Cardiac muscle cell (in vitro differentiated cells and primary cell): Measurements from ENCODE around the gene DNLZ. TPM values are rescaled to one million over a fixed set of nuclear protein-coding genes. Genes with fewer than 3 reads are reported as not detected.

Experiments
- DNase-seq, 2 donors: peaks; one replicate each; pipeline versions ENCODE4 v3.0.0 to v3.0.0-alpha.2; 2010 to 2017; ENCODE audit warnings: low read depth in 1 of 2, low spot score in 1 of 2
- H3K27ac ChIP-seq: fragments of 200-600 bp; sonication (generic); 2 replicates; pipeline ENCODE4 v1.5.1; 2016
- H3K27me3 ChIP-seq: fragments of 200-600 bp; sonication (generic); 2 replicates; pipeline ENCODE4 v1.6.0; 2016; ENCODE audit warnings: control low read depth
- H3K36me3 ChIP-seq: fragments of 200-600 bp; sonication (generic); 2 replicates; pipeline ENCODE4 v1.5.1; 2016; ENCODE audit warnings: control low read depth
- H3K4me1 ChIP-seq: fragments of 200-600 bp; sonication (generic); 2 replicates; pipeline ENCODE4 v1.8.1; 2017; ENCODE audit warnings: low read depth, mild to moderate bottlenecking, mixed run types
- H3K4me3 ChIP-seq: fragments of 200-600 bp; sonication (generic); 2 replicates; pipeline ENCODE4 v1.5.1; 2016; ENCODE audit warnings: mild to moderate bottlenecking
- H3K9me3 ChIP-seq: fragments of 200-600 bp; sonication (generic); 2 replicates; pipeline ENCODE4 v1.5.1; 2017; ENCODE audit warnings: low read depth, mild to moderate bottlenecking, control low read depth
- CTCF ChIP-seq: IDR thresholded peaks from 2 replicates; pipeline ENCODE4 v1.5.1; 2012; ENCODE audit warnings: low read depth, mild to moderate bottlenecking, low read length
- polyA plus RNA-seq: library from polyadenylated mRNA; unstranded; fragments of >200 nt; fragmentation: Nextera tagmentation; extraction: Ambion mirVana; gene quantifications from 2 replicates; pipeline ENCODE4 v1.2.1, GENCODE V29; 2016
- total RNA-seq: library from RNA; depleted of rRNA; stranded (reverse); fragments of >200 nt; gene quantifications from 2 replicates; pipeline ENCODE4 v1.2.3, GENCODE V29; 2016

The DNLZ gene
- total and polyA plus RNA-seq, 2 experiments from 2014 or later = 28.0 to 48.2 TPM

- H3K27me3 ChIP-seq = no peaks in the 10 kb centered on the region
- no peak overlapping the region for H3K4me3 ChIP-seq
- H3K4me1 ChIP-seq = no peaks in the 10 kb centered on the region
- H3K36me3 ChIP-seq = no peaks in the 10 kb centered on the region
- H3K9me3 ChIP-seq = no peaks in the 10 kb centered on the region
- no peak for TF ChIP-seq CTCF
- no peak for DNase-seq
- no peak overlapping the region for H3K27ac ChIP-seq
Measured at GRCh38 chr9:136364942-136365774, 1.6 kb upstream of the DNLZ start.

GRCh38 chr9:136363949-136364748 lies 605 bp upstream of the DNLZ start:
- TF ChIP-seq CTCF = no peak
- Histone ChIP-seq H3K4me3 (no peak overlapping the region), H3K27me3 (no peaks in the 10 kb centered on the region), H3K4me1 (no peaks in the 10 kb centered on the region), H3K9me3 (no peaks in the 10 kb centered on the region), H3K36me3 (no peaks in the 10 kb centered on the region), H3K27ac (no peak overlapping the region)
- no peak for DNase-seq

GRCh38 chr9:136362450-136362784 lies 1.1 kb downstream of the DNLZ start:
- Histone ChIP-seq H3K4me3 (no peak overlapping the region), H3K27ac (no peak overlapping the region), H3K9me3 (no peaks in the 10 kb centered on the region), H3K36me3 (peaks cover 5% of the 10 kb centered on the region), H3K27me3 (no peaks in the 10 kb centered on the region), H3K4me1 (no peaks in the 10 kb centered on the region)
- TF ChIP-seq CTCF = no peak
- no peak for DNase-seq

- Histone ChIP-seq H3K9me3 (no peaks in the 10 kb centered on the region), H3K4me1 (no peaks in the 10 kb centered on the region), H3K36me3 (peaks cover 5% of the 10 kb centered on the region), H3K27me3 (no peaks in the 10 kb centered on the region), H3K27ac (peak overlapping the region; percentile 42), H3K4me3 (no peak overlapping the region)
- no peak for DNase-seq
- no peak for TF ChIP-seq CTCF
Measured at GRCh38 chr9:136361754-136362449, 1.6 kb downstream of the DNLZ start.

- H3K9me3 ChIP-seq = no peaks in the 10 kb centered on the region
- TF ChIP-seq CTCF = no peak
- no peaks in the 10 kb centered on the region for H3K27me3 ChIP-seq
- peak overlapping the region; percentile 42 for H3K27ac ChIP-seq
- no peak for DNase-seq
- H3K4me1 ChIP-seq = no peaks in the 10 kb centered on the region
- H3K36me3 ChIP-seq = peaks cover 10% of the 10 kb centered on the region
- no peak overlapping the region for H3K4me3 ChIP-seq
Measured at GRCh38 chr9:136361047-136361753, 2.3 kb downstream of the DNLZ start.
